Mucosa of descending colon (tissue), 3 donors: Measurements from ENCODE around the gene MAMLD1. TPM values are rescaled to one million over a fixed set of nuclear protein-coding genes. Genes with fewer than 3 reads are reported as not detected.

Source experiments
- ATAC-seq: fragments of 200-7000 bp; cut with Tn5 transposase; one replicate; pipeline ENCODE4 v1.9.1; 2020; ENCODE audit warnings: mild to moderate bottlenecking, moderate library complexity
- DNase-seq, 3 donors: peaks; one replicate each; pipeline ENCODE4 v3.0.0-alpha.2; 2020
- H3K36me3 ChIP-seq: fragments of 200-600 bp; one replicate; pipeline ENCODE4 v1.8.0; 2021; ENCODE audit warnings: low read depth, mild to moderate bottlenecking
- H3K4me1 ChIP-seq: fragments of 200-600 bp; one replicate; pipeline ENCODE4 v1.8.0; 2021; ENCODE audit warnings: low read depth, mild to moderate bottlenecking
- H3K4me3 ChIP-seq: fragments of 200-600 bp; one replicate; pipeline ENCODE4 v1.8.0; 2021; ENCODE audit warnings: mild to moderate bottlenecking
- H3K9me3 ChIP-seq: fragments of 200-600 bp; one replicate; pipeline ENCODE4 v1.8.0; 2021; ENCODE audit warnings: mild to moderate bottlenecking
- intact Hi-C, 2 donors: fragments of 100-400 bp; cut with DNase I in 1 of 2; cut with micrococcal nuclease in 1 of 2; formaldehyde crosslinking; loops; one replicate each; pipeline versions ENCODE4 v1.11.0 to v1.11.1; 2022; cut with DNase I, micrococcal nuclease
- long read RNA-seq, 2 donors: library from polyadenylated mRNA; unstranded; transcript quantifications; one replicate each; pipeline ENCODE4 v2.0.0, GENCODE V29; 2019 to 2021
- total RNA-seq, 3 donors: library from RNA; stranded (reverse); fragmentation: NEBNext Ultra II Directional in 2 of 3; extraction: Animal tissue kit (Norgen Biotek cat#: 25700) in 2 of 3; gene quantifications; one replicate each; pipeline versions ENCODE4 v1.2.1 to v1.2.4, GENCODE V29; 2021 to 2023
- TF ChIP-seq, protein P1 (sequence below): fragments of 200-600 bp; IDR thresholded peaks from one replicate; pipeline ENCODE4 v1.8.0; 2022; ENCODE audit warnings: antibody characterized with exemption, mild to moderate bottlenecking
- donor health status: DM: no; HTN: no; CAD: no; lungs with moderate emphysema.
- donor health status: DM: no; HTN: no; CAD: no.
- donor health status: DM: no; HTN: yes; CAD: no.

The MAMLD1 gene, protein sequence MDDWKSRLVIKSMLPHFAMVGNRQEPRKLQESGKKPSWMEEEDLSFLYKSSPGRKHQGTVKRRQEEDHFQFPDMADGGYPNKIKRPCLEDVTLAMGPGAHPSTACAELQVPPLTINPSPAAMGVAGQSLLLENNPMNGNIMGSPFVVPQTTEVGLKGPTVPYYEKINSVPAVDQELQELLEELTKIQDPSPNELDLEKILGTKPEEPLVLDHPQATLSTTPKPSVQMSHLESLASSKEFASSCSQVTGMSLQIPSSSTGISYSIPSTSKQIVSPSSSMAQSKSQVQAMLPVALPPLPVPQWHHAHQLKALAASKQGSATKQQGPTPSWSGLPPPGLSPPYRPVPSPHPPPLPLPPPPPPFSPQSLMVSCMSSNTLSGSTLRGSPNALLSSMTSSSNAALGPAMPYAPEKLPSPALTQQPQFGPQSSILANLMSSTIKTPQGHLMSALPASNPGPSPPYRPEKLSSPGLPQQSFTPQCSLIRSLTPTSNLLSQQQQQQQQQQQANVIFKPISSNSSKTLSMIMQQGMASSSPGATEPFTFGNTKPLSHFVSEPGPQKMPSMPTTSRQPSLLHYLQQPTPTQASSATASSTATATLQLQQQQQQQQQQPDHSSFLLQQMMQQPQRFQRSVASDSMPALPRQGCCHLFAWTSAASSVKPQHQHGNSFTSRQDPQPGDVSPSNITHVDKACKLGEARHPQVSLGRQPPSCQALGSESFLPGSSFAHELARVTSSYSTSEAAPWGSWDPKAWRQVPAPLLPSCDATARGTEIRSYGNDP
- total RNA-seq = 1 to 10 TPM in 2 of 3 donors, under 1 TPM in 1; 0.69 to 4.5 (median 1.0) TPM
- long read RNA-seq, donor 1, partial matches to known transcripts = 1 of 2 reads
- long read RNA-seq, donor 1, other reads (novel, unspliced or antisense) = 1 of 2 reads
- long read RNA-seq, donor 2 = 0 reads

DNA sequence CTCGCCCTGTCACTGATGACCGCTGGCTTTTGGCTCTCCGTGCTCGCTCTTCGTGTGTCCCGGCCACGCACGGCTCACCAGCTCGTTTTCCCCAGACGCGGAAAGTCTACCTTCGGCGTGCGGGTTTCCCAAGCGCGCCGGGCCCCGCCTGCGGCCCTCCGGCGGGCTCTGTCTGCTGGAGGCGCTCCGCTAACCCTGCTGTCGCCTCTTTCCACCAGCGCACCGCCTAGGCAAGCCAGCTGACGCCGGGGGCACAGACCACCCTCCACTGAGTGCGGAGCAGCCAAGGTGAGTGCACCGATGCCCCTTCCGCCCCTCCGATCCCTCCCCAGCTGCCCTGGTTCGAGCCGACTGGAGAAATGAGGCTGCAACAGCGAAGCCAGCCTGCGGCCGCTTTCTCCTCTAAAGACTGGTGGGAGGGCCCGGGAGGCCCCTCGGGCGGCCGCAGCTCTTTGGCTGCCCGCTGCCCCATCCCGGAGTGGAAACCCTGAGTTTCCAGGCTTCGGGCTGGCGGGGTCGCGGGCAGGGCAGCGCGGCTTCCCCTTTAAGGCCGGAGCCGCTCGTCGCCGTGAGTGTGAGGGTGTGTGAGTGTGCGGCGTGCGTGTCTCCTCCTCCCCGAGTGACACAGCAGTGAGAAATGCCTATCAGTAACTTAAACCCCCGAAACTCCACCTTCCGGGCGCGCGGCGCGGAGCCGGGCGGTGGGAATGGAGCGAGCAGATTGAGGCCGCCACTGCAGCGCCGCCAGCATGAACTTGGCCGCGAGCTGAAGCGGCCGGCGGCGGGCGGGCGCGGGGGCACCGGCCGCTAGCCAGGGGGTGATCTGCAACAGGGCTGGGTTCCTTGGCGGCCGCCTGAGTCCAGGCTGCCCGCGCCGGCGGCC lies at the start of gene MAMLD1:
TSS of gene MAMLD1 (plus strand) at position 719 of the 883 bp plus-strand sequence. CDS start 82,200 bp downstream, outside the sequence.
- DNase-seq (peak; percentile 46 to 71 (median 64)), ATAC-seq (peak; percentile 57)
- Histone ChIP-seq H3K4me1 (peaks cover 14% of the 10 kb centered on the region), H3K4me3 (no peak within 1 kb of the TSS), H3K36me3 (no peaks in the 10 kb centered on the region), H3K9me3 (no peaks in the 10 kb centered on the region)
- intact Hi-C loops = no loop called here
- TF ChIP-seq, protein P1, sequence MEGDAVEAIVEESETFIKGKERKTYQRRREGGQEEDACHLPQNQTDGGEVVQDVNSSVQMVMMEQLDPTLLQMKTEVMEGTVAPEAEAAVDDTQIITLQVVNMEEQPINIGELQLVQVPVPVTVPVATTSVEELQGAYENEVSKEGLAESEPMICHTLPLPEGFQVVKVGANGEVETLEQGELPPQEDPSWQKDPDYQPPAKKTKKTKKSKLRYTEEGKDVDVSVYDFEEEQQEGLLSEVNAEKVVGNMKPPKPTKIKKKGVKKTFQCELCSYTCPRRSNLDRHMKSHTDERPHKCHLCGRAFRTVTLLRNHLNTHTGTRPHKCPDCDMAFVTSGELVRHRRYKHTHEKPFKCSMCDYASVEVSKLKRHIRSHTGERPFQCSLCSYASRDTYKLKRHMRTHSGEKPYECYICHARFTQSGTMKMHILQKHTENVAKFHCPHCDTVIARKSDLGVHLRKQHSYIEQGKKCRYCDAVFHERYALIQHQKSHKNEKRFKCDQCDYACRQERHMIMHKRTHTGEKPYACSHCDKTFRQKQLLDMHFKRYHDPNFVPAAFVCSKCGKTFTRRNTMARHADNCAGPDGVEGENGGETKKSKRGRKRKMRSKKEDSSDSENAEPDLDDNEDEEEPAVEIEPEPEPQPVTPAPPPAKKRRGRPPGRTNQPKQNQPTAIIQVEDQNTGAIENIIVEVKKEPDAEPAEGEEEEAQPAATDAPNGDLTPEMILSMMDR = no peak

DNA sequence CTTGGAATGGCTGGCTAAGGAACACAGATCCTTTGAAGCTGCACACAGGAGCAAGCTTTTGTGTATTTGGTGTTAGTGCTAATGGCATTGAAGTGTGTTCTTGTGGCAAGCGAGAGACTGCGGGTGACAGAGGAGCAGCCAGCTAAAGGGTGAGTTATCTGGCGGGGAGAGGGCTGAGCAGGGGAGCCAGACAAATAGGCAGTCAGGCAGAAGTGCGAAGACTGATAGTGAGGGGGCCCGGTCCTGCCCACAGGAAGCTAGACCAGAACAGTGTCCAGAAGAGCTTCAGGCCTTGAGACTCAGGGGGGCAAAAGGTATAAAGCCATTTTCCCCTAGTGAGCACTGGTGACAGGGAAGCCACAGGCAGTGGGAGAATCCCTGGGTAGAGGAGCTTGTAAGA lies 49.6 kb upstream of the MAMLD1 start:
- TF ChIP-seq, protein P1 = no peak
- intact Hi-C loops = no loop called here
- Histone ChIP-seq H3K4me3 (no peak overlapping the region), H3K4me1 (no peaks in the 10 kb centered on the region), H3K36me3 (no peaks in the 10 kb centered on the region), H3K9me3 (no peaks in the 10 kb centered on the region)
- ATAC-seq (no peak), DNase-seq (no peak)

DNA sequence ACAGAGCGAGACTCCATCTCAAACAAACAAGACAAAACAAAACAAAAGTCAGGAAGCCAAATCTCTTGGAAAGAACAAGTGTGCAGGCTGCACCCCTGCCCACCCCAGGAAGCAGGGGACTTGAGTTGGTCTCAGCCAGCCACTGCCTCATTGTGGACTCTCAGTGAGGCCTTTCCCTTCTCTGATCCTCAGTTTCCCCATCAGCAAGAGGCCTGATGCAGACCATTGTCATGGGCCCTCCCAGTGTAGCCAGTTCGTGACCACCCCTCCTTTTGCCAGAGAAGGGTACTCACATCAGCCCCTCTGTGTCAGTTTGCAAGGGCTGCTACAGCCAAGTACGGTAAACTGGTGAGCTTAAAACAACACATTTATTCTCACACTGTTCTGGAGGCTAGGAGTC lies 48.9 kb upstream of the MAMLD1 start:
- Histone ChIP-seq H3K4me1 (no peaks in the 10 kb centered on the region), H3K36me3 (no peaks in the 10 kb centered on the region), H3K4me3 (no peak overlapping the region), H3K9me3 (no peaks in the 10 kb centered on the region)
- TF ChIP-seq, protein P1 = no peak
- intact Hi-C loops = no loop called here
- DNase-seq (no peak), ATAC-seq (no peak)

DNA sequence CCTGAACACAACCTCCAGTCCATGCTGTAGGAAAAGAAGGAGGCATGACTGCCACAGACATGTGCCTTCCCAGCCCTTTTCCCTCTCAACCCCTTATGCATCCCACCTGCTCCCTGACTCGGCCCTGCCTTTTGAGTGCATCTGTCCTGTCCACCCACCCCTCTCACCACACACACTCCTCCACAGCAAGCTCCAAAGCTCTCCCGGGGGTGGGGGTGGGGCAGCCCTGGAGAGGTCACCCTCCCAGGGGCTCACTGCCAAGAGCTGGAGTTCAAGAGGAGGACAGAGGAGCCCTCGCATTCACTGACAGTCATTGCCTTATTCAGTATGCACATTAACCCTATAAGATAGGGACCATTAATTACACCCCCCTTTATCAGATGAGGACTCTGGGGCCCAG lies 46.6 kb upstream of the MAMLD1 start:
- Histone ChIP-seq H3K4me3 (no peak overlapping the region), H3K4me1 (no peaks in the 10 kb centered on the region), H3K9me3 (no peaks in the 10 kb centered on the region), H3K36me3 (no peaks in the 10 kb centered on the region)
- ATAC-seq (no peak), DNase-seq (no peak)
- intact Hi-C loops = no loop called here
- TF ChIP-seq, protein P1 = no peak

DNA sequence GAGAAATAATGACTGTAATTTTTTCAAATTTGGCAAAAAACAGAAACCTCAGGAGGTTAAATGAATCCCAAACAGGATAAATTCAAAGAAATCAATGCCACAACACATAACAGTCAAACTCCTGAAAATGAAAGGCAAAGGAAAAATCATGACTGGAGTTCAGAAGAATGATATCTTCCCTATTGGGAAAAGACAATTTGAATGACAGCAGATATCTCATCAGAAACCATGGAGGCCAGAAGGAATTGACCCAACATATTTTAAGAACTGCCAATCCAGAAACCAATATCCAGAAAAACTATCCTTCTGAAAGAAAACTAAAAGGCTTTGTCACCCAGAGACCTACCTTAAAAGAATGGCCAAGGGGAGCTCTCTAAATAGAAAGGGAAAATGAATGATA lies 40.1 kb upstream of the MAMLD1 start:
- TF ChIP-seq, protein P1 = no peak

More for the DNA sequence above, 40.1 kb upstream of the MAMLD1 start:
- Histone ChIP-seq H3K36me3 (no peaks in the 10 kb centered on the region), H3K4me1 (no peaks in the 10 kb centered on the region), H3K9me3 (no peaks in the 10 kb centered on the region), H3K4me3 (no peak overlapping the region)
- ATAC-seq (no peak), DNase-seq (no peak)
- intact Hi-C loops = no loop called here
